ENCODE data around the gene SLC9A1.

Gene SLC9A1

GRCh38 chr1:27070390-27071048, 84.4 kb downstream of the SLC9A1 start:
- no peak for DNase-seq (ENCODE audit: low read depth, low spot score)

DNA sequence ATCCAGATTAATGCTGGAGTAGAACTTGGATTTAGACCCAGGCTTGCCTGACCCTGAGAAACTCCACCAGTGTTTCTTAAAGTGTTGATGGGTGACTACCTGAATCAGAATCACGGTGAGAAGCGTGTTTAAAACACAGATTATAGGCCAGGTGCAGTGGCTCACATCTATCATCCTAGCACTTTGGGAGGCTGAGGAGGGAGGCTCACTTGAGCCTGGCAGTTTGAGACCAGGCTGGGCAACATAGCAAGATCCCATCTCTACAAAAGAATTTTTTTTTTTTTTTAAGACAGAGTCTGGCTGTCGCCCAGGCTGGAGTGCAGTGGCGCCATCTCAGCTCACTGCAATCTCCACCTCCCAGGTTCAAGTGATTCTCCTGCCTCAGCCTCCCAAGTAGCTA, 86.0 kb downstream of the SLC9A1 start:
- DNase-seq (ENCODE audit: low read depth, low spot score): no peak

DNA sequence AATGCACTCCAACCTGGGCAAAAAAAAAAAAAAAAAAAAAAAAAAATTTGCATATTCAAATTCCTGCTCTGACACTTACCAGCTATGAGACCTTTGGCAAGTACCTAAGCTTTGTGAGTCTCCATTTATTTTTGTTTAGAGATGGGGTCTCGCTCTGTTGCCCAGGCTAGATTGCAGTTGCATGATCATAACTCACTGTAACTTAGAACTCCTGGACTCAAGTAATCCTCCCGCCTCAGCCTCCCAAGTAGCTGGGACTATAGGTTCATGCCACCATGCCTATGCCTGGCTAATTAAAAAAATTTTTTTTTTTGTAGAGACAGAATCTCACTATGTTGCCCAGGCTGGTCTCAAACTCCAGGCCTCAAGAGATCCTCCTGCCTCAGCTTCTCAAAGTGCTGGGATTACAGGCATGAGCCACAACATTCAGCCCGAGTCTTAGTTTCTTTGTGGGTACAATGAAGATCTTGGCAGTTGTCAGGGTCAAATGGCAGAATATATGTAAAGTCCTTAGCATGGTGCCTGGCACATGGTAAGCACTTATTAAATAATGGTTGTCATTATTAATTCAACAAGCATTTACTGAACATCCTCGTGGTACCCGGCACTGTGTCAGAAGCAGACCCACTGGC, 88.8 kb downstream of the SLC9A1 start:
- DNase-seq (ENCODE audit: low read depth, low spot score): no peak

DNA sequence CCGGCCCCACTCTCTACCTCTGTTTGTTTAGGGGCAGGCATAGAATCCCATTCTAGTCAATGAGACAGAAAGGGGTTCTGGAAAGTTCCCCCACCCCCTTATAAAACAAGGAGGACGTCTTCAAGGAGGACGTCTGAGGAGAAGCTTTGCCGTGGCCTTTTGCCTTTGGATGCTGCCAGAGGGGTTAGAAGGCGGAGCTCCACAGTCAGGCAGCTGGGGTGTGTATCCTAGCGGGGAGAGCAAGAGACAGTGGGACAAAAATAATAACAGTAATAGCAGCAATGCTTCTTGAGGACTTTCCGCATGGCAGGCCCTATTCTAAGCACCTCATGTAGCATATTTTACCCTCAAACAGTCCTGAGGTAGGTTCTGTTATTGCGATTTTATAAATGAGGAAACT, 94.0 kb downstream of the SLC9A1 start:
- DNase-seq (ENCODE audit: low read depth, low spot score): no peak

- DNase-seq (ENCODE audit: low read depth, low spot score): no peak
Measured at GRCh38 chr1:27058966-27059669, 95.8 kb downstream of the SLC9A1 start.

DNA sequence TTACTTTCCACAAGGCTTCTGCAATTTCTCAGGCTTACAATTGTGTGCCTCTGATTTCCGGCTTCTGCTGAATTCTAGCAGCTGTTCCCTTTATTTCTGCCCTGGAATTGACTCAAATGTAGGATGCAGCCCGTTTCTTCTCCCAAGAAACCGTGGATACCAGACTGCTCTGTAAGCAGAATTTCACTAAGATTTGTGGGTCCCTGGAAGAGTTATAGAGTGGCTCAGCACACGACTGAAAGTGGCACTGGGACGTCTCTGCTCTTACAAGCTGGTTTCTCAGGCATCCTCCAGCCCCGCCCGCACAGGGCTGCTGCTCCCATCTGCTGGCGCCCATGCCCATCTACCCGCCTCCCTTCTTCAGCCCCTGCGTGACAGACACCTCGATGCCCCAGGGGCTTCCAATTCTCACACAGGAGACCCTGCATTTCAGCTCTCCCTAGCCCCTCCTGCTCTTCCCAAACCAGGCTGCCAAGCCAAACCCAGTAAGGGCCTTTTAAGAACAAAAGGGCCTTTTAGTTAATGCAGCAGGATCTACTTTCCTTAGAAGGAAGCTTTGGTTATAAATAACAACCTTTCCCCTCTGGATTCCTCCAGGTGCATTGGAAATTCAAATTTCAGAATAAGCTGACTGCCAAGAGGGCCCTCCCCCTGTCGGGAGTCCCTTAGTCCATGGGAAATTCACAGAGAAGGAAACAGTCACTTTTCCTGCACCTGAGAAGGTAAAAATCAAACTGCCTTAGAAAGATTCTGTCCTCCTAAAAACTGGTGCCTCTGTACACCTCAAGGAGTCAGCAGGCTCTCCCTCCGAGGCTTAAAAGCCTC, 96.9 kb downstream of the SLC9A1 start:
- no peak for DNase-seq (ENCODE audit: low read depth, low spot score)

DNA sequence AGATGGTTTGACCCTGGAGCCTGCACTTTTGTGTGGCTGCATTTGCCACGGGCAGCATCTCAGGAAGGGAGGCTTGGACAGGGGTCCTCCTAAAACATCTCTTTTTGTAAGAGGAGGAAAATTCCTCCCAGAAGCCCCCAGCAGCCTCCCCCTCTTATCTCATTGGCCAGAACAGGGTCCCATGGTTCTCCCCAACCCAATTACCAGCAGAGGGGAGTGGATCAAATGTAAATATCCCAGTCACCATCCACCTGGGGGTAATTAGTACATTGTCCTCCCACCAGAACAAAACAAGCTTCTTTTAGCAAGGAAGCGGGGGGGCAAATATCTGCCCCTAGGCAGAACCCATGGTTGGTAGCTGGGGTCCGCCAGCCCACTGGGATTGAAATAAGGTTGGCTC, 97.5 kb downstream of the SLC9A1 start:
- no peak for DNase-seq (ENCODE audit: low read depth, low spot score)

- no peak for DNase-seq (ENCODE audit: low read depth, low spot score)
Measured at GRCh38 chr1:27053977-27054753, 100.8 kb downstream of the SLC9A1 start.

GRCh38 chr1:27052527-27052926, 102.4 kb downstream of the SLC9A1 start:
- no peak for DNase-seq (ENCODE audit: low read depth, low spot score)

DNA sequence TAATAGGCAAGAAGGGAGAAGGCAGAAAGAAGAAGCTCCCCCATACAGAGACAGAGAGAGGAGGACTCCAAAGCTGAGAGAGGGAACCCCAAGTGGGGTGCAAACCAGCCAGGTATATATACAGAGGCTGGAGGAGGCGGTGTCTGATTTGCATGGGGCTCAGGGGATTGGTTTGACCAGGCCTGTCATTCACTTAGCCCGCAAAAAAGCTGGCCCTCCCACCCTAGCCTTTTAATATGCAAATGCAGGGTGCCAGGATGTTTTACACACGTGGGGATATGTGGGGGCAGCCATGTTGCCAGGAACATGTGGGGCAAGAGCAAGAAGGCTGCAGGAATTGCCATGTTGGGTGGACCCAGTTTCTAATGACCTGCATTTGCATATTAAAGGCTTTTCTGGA, 105.3 kb downstream of the SLC9A1 start:
- DNase-seq (ENCODE audit: low read depth, low spot score): no peak

- no peak for DNase-seq (ENCODE audit: low read depth, low spot score)
Measured at GRCh38 chr1:27049100-27049499, 105.8 kb downstream of the SLC9A1 start.
